ENCODE data around the gene ONECUT2. TPM values are rescaled to one million over a fixed set of nuclear protein-coding genes. Genes with fewer than 3 reads are reported as not detected.

Gene ONECUT2
- total RNA-seq, 1 donor from 2014 or later, result 0.46 TPM

GRCh38 chr18:57430079-57431001 is 4.8 kb upstream of the ONECUT2 start:
- Histone ChIP-seq H3K36me3 (ENCODE audit: control insufficient read depth, insufficient read depth, low read length) (no peaks in the 10 kb centered on the region), H3K4me3 (ENCODE audit: low read depth, low read length) (no peak overlapping the region), H3K27me3 (ENCODE audit: control insufficient read depth, insufficient read depth, low read length) (peaks cover 75% of the 10 kb centered on the region)
- no peak for TF ChIP-seq CTCF (IDR thresholded peaks at IDR 0.05; ENCODE audit: insufficient read depth, low read length, poor library complexity, severe bottlenecking)
- no peak for DNase-seq (ENCODE audit: low read depth)

- TF ChIP-seq CTCF (IDR thresholded peaks at IDR 0.05; ENCODE audit: insufficient read depth, low read length, poor library complexity, severe bottlenecking), result no peak
- no peak for DNase-seq (ENCODE audit: low read depth)
- Histone ChIP-seq H3K36me3 (ENCODE audit: control insufficient read depth, insufficient read depth, low read length) (no peaks in the 10 kb centered on the region), H3K27me3 (ENCODE audit: control insufficient read depth, insufficient read depth, low read length) (peaks cover 78% of the 10 kb centered on the region), H3K4me3 (ENCODE audit: low read depth, low read length) (no peak overlapping the region)
Measured at GRCh38 chr18:57431002-57431382, 4.2 kb upstream of the ONECUT2 start.

GRCh38 chr18:57431467-57432080 is 3.6 kb upstream of the ONECUT2 start:
- H3K4me3 ChIP-seq (ENCODE audit: low read depth, low read length), result no peak overlapping the region
- H3K36me3 ChIP-seq (ENCODE audit: control insufficient read depth, insufficient read depth, low read length), result no peaks in the 10 kb centered on the region
- peaks cover 83% of the 10 kb centered on the region for H3K27me3 ChIP-seq (ENCODE audit: control insufficient read depth, insufficient read depth, low read length)
- no peak for DNase-seq (ENCODE audit: low read depth)
- no peak for TF ChIP-seq CTCF (IDR thresholded peaks at IDR 0.05; ENCODE audit: insufficient read depth, low read length, poor library complexity, severe bottlenecking)

- peaks cover 86% of the 10 kb centered on the region for H3K27me3 ChIP-seq (ENCODE audit: control insufficient read depth, insufficient read depth, low read length)
- TF ChIP-seq CTCF (IDR thresholded peaks at IDR 0.05; ENCODE audit: insufficient read depth, low read length, poor library complexity, severe bottlenecking), result no peak
- DNase-seq (ENCODE audit: low read depth), result no peak
- no peak overlapping the region for H3K4me3 ChIP-seq (ENCODE audit: low read depth, low read length)
- H3K36me3 ChIP-seq (ENCODE audit: control insufficient read depth, insufficient read depth, low read length), result no peaks in the 10 kb centered on the region
Measured at GRCh38 chr18:57432140-57432539, 3.0 kb upstream of the ONECUT2 start.

- peaks cover 86% of the 10 kb centered on the region for H3K27me3 ChIP-seq (ENCODE audit: control insufficient read depth, insufficient read depth, low read length)
- H3K4me3 ChIP-seq (ENCODE audit: low read depth, low read length), result no peak overlapping the region
- no peaks in the 10 kb centered on the region for H3K36me3 ChIP-seq (ENCODE audit: control insufficient read depth, insufficient read depth, low read length)
- DNase-seq (ENCODE audit: low read depth), result no peak
- no peak for TF ChIP-seq CTCF (IDR thresholded peaks at IDR 0.05; ENCODE audit: insufficient read depth, low read length, poor library complexity, severe bottlenecking)
Measured at GRCh38 chr18:57432751-57433400, 2.3 kb upstream of the ONECUT2 start.
